ENCODE measurements around the gene EPHA6.

DNA sequence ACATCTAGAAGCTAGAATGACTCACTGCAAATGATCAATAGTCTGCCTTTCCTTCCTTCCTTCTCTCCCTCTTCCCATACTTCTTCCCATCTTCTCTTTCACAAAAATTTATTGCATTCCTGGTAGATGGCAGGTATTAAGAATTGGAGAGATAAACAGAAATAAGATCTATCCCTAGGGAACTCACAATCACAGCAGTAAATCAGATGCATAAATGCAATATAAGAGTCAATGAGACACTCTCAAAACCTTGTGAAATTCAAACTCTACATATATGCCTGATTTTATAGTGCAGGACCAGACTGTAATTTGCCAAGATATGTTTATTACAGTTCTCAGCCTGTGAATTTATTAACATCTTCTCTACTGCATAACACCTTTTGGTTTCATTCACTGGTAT is 871.9 kb downstream of the EPHA6 start:
- TF ChIP-seq CTCF (conservative IDR thresholded peaks at IDR 0.05): no peak
- TF ChIP-seq EZH2 (IDR thresholded peaks at IDR 0.05; ENCODE audit: low read depth): no peak
